GM23248 (cell line): ENCODE measurements around the gene MYRF. TPM values are rescaled to one million over a fixed set of nuclear protein-coding genes. Genes with fewer than 3 reads are reported as not detected.

Source experiments
- DNase-seq: peaks from one replicate; pipeline ENCODE4 v3.0.0-alpha.2; 2015
- H2AFZ ChIP-seq: fragments of 200-600 bp; sonication (generic); 2 replicates; pipeline ENCODE4 v1.6.1; 2016; ENCODE audit warnings: antibody characterized with exemption
- H3F3A ChIP-seq: fragments of 200-600 bp; sonication (generic); 2 replicates; pipeline ENCODE4 v1.6.1; 2016; ENCODE audit warnings: mild to moderate bottlenecking, antibody characterized with exemption, mixed run types; ENCODE audit not compliant: insufficient read depth
- H3K27ac ChIP-seq: fragments of 200-600 bp; sonication (generic); 2 replicates; pipeline ENCODE4 v1.5.1; 2016; ENCODE audit warnings: mild to moderate bottlenecking
- H3K27me3 ChIP-seq: fragments of 200-600 bp; sonication (generic); replicated peaks from 2 replicates; pipeline ENCODE4 v1.6.1; 2016; ENCODE audit warnings: mild to moderate bottlenecking; ENCODE audit not compliant: insufficient read depth
- H3K36me3 ChIP-seq: fragments of 200-600 bp; sonication (generic); 2 replicates; pipeline ENCODE4 v1.6.1; 2016; ENCODE audit warnings: low read depth, mild to moderate bottlenecking
- H3K4me1 ChIP-seq: fragments of 200-600 bp; sonication (generic); 2 replicates; pipeline ENCODE4 v1.6.1; 2016; ENCODE audit warnings: mild to moderate bottlenecking; ENCODE audit not compliant: insufficient read depth
- H3K4me2 ChIP-seq: fragments of 200-600 bp; sonication (generic); one replicate; pipeline ENCODE4 v1.6.1; 2016; ENCODE audit warnings: mild to moderate bottlenecking; ENCODE audit not compliant: unreplicated experiment
- H3K4me3 ChIP-seq: fragments of 200-600 bp; sonication (generic); 2 replicates; pipeline ENCODE4 v1.5.1; 2016; ENCODE audit warnings: mild to moderate bottlenecking
- H3K79me2 ChIP-seq: fragments of 200-600 bp; sonication (generic); 2 replicates; pipeline ENCODE4 v1.6.1; 2016; ENCODE audit warnings: mild to moderate bottlenecking; ENCODE audit not compliant: insufficient read depth
- H3K9ac ChIP-seq: fragments of 200-600 bp; sonication (generic); 2 replicates; pipeline ENCODE4 v1.6.1; 2016; ENCODE audit warnings: mild to moderate bottlenecking
- H3K9me2 ChIP-seq: fragments of 200-600 bp; sonication (generic); 2 replicates; pipeline ENCODE4 v1.6.1; 2016; ENCODE audit warnings: mixed run types, mild to moderate bottlenecking, moderate library complexity; ENCODE audit not compliant: insufficient read depth
- H3K9me3 ChIP-seq: fragments of 200-600 bp; sonication (generic); one replicate; pipeline ENCODE4 v1.6.1; 2017; ENCODE audit warnings: low read depth
- H4K20me1 ChIP-seq: fragments of 200-600 bp; sonication (generic); 2 replicates; pipeline ENCODE4 v1.6.0; 2016; ENCODE audit not compliant: insufficient read depth
- EZH2 ChIP-seq: fragments of 200-600 bp; sonication (generic); IDR thresholded peaks from 2 replicates; pipeline ENCODE4 v1.6.1; 2018; ENCODE audit warnings: antibody characterized with exemption, mild to moderate bottlenecking; ENCODE audit not compliant: insufficient read depth, poor library complexity, severe bottlenecking
- EZH2phosphoT487 ChIP-seq: fragments of 200-600 bp; sonication (generic); IDR thresholded peaks from 2 replicates; pipeline ENCODE4 v1.6.1; 2018; ENCODE audit warnings: antibody characterized with exemption, moderate library complexity, mild to moderate bottlenecking, low read depth; ENCODE audit not compliant: insufficient read depth
- WGBS, 2 experiments: methylation state at CpG; one replicate each; pipeline ENCODE4 v1.1.6; 2015 to 2017; ENCODE audit warnings: low lambda C conversion rate in 2 of 2, low coverage in 1 of 2; ENCODE audit errors: missing lambda C conversion rate in 2 of 2; 5-methylcytosine and 5-hydroxymethylcytosine counted together
- in situ Hi-C: fragments of 300-500 bp; cut with MboI; formaldehyde crosslinking; loops from 2 replicates; pipeline ENCODE4 v1.15.0; 2020
- polyA plus RNA-seq: library from polyadenylated mRNA; unstranded; fragments of >200 nt; fragmentation: Nextera tagmentation; extraction: Ambion mirVana; gene quantifications from 2 replicates; pipeline ENCODE4 v1.2.1, GENCODE V29; 2016
- total RNA-seq: library from RNA; depleted of rRNA; stranded (reverse); fragments of >200 nt; shearing (Covaris generic); gene quantifications from 2 replicates; pipeline ENCODE4 v1.2.3, GENCODE V29; 2014

The MYRF gene
- total and polyA plus RNA-seq, 2 experiments from 2014 or later = 0.05 TPM; not detected in 1

DNA sequence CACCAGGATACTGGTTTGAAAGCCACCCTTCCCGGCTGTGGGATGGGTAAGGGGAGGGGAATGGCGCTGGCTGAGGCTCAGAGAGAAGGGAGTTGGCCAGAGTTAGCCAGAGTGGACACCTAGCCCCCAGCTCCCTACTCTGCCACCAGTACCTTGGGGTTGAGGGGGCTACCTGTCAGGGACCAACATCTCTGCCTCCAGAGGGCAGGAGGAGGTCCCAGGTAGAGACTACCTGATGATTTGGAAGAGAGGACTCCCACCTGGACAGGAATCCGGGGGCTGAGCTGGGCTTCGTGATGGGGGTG is 3.7 kb downstream of the MYRF start:
- H3K9ac ChIP-seq = no peak overlapping the region
- H3K4me1 ChIP-seq = 0 out of 2 replicates have a peak, but pooled peaks cover 3% of the 10 kb centered on the region
- no peak overlapping the region for H3K4me2 ChIP-seq
- WGBS, 2 experiments = 87 to 93% methylated on average over 3 to 4 of the region's 4 CpGs
- H3K36me3 ChIP-seq = no peaks in the 10 kb centered on the region
- H2AFZ ChIP-seq = no peak overlapping the region
- no peaks in the 10 kb centered on the region for H4K20me1 ChIP-seq
- no peak for DNase-seq
- no peaks in the 10 kb centered on the region for H3K79me2 ChIP-seq
- H3K27me3 ChIP-seq = no peaks in the 10 kb centered on the region
- H3K4me3 ChIP-seq = no peak overlapping the region
- TF ChIP-seq EZH2phosphoT487 = no peak
- H3F3A ChIP-seq = no peaks in the 10 kb centered on the region
- no peaks in the 10 kb centered on the region for H3K9me3 ChIP-seq
- in situ Hi-C loops = no loop called here
- no peaks in the 10 kb centered on the region for H3K9me2 ChIP-seq
- no peak overlapping the region for H3K27ac ChIP-seq

DNA sequence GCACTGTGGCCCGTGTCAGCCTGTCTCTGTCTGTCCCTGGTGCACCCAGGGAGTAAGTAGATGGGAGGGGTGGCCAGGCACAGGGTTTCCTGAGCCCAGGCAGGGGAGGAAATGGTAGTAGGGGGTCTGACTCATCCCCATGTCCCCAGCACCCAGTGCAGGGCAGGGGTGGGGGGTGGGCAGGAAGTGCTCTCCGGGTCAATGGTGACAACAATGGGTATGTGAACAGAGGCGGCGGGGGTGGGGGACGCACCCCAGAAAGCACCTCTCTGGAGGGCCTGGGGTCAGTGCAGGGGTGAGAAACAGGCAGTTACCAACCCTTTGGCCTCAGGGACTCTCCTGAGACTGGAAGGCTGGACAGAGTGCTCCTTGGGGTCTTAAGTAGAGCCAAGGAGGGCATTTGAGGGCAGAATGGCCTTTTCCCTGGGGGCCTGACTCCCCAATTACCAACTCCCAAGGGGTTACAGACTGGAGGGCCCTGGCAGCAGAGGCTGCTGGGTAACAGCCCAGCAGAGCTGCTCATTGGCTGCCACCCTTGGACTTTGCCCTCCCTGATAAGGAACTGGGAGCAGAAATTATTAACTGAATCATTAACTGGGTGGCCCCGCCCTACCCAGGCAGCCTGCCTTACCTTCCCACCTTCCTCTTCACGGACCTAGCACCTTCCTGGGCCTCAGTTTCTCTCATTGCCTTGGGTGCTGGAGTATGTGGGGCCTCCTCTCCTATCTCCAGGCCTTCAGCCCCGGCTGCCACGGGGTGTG is 4.2 kb downstream of the MYRF start:
- WGBS, 2 experiments = 86 to 89% methylated on average over 5 to 9 of the region's 9 CpGs

DNA sequence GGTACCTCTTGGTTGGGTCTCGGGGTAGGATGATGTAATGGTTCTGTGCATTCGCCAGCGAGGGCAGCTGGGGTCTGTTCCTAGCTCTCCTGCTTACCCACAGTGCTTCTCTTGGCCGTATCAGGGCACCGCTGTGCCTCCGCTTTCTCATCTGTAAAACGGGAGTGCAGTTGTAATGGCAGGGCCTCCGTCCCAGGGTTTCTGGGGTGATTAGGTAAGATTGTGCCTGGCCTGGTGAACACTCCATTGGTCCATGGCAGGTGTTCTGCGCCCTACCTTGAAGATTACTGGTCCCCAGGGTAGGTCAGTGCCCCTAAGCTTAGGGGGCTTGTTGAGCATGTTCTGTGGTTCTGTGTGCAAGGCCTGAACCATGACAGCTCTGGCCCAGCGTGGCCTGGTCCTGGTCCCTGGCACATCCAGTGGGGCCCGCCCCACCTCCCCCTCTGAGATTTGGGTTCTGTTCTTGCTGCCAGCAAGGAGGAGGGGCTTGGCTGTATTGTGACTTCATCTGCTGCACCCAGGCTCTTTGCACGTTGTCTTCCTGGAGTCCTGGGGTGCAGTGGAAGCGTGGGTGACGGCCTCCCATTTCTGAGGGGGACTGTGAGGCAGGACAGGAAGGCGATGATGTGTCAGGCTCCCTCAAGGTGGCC is 4.9 kb downstream of the MYRF start:
- Histone ChIP-seq H4K20me1 (no peaks in the 10 kb centered on the region), H3K36me3 (no peaks in the 10 kb centered on the region), H3K4me3 (no peak overlapping the region), H3K4me1 (no peaks in the 10 kb centered on the region), H3K9me2 (no peaks in the 10 kb centered on the region), H3K4me2 (no peak overlapping the region), H2AFZ (no peak overlapping the region), H3K79me2 (no peaks in the 10 kb centered on the region), H3F3A (no peaks in the 10 kb centered on the region), H3K9ac (no peak overlapping the region), H3K27ac (no peak overlapping the region), H3K27me3 (no peaks in the 10 kb centered on the region; the same call in 1 of the 2 replicates), H3K9me3 (no peaks in the 10 kb centered on the region)
- WGBS, 2 experiments = 91 to 93% methylated on average over 15 of the region's 15 CpGs
- in situ Hi-C loops = no loop called here
- TF ChIP-seq EZH2 = no peak
- no peak for TF ChIP-seq EZH2phosphoT487
- no peak for DNase-seq

More for the DNA sequence above, 4.2 kb downstream of the MYRF start:
- H3K36me3 ChIP-seq = no peaks in the 10 kb centered on the region
- in situ Hi-C loops = no loop called here
- H3K4me2 ChIP-seq = no peak overlapping the region
- H3K9me3 ChIP-seq = no peaks in the 10 kb centered on the region
- no peaks in the 10 kb centered on the region for H3K79me2 ChIP-seq
- H2AFZ ChIP-seq = no peak overlapping the region
- 0 out of 2 replicates have a peak, but pooled peaks cover 3% of the 10 kb centered on the region for H3K4me1 ChIP-seq
- H3K9me2 ChIP-seq = no peaks in the 10 kb centered on the region
- H3F3A ChIP-seq = no peaks in the 10 kb centered on the region
- H3K4me3 ChIP-seq = no peak overlapping the region
- H3K27ac ChIP-seq = no peak overlapping the region
- no peak overlapping the region for H3K9ac ChIP-seq
- TF ChIP-seq EZH2phosphoT487 (no peak), EZH2 (no peak)
- no peaks in the 10 kb centered on the region for H3K27me3 ChIP-seq
- no peaks in the 10 kb centered on the region for H4K20me1 ChIP-seq
- no peak for DNase-seq

DNA sequence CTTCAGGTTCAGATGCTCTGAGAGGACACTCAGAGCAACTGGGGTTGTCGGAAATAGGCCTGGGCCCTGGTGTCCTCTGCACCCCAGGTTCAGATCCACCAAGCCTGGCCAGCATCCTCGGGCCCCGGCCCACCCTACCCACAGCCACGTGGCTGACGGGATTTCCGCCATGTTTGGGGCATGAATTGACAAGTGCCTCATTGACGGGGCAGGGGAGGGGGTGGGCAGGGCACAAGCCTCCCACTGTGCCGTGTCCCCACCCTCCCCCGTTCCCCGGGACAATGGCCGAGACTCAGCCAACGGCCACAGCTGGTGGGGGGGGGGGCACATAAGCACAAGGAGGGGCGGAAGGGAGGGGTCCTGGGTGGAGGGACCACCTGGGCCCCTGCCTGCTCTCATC is 8.5 kb downstream of the MYRF start:
- H4K20me1 ChIP-seq = no peaks in the 10 kb centered on the region
- no peak overlapping the region for H3K4me2 ChIP-seq
- H3K9me3 ChIP-seq = no peaks in the 10 kb centered on the region
- no peak for TF ChIP-seq EZH2phosphoT487
- TF ChIP-seq EZH2 = no peak
- H3F3A ChIP-seq = no peaks in the 10 kb centered on the region
- no peak overlapping the region for H3K4me3 ChIP-seq
- H3K4me1 ChIP-seq = no peaks in the 10 kb centered on the region
- H3K79me2 ChIP-seq = no peaks in the 10 kb centered on the region
- H3K9me2 ChIP-seq = no peaks in the 10 kb centered on the region
- 26 to 41% methylated on average over 7 to 13 of the region's 13 CpGs for WGBS, 2 experiments
- no peak overlapping the region for H3K27ac ChIP-seq
- DNase-seq = no peak
- no peak overlapping the region for H3K9ac ChIP-seq
- in situ Hi-C loops = no loop called here
- H3K27me3 ChIP-seq = no peaks in the 10 kb centered on the region; the same call in 1 of the 2 replicates
- no peak overlapping the region for H2AFZ ChIP-seq
- H3K36me3 ChIP-seq = no peaks in the 10 kb centered on the region
